NCI-H2029 treated with DMSO at 0.1 percent for 48 hours (cell line): ENCODE measurements around the gene YPEL5.
A peak's percentile ranks its signal among the peaks of the same experiment; 100 is the strongest.
"Not testable (repeated sequence)": the region's sequence is repeated elsewhere in the genome, so short reads cannot be mapped to it uniquely, and the experiment has no call there.

ENCODE experiments used
- DNase-seq: peaks from one replicate; lab custom pipeline; 2025; lab: John Stamatoyannopoulos, UW

YPEL5 gene

DNA sequence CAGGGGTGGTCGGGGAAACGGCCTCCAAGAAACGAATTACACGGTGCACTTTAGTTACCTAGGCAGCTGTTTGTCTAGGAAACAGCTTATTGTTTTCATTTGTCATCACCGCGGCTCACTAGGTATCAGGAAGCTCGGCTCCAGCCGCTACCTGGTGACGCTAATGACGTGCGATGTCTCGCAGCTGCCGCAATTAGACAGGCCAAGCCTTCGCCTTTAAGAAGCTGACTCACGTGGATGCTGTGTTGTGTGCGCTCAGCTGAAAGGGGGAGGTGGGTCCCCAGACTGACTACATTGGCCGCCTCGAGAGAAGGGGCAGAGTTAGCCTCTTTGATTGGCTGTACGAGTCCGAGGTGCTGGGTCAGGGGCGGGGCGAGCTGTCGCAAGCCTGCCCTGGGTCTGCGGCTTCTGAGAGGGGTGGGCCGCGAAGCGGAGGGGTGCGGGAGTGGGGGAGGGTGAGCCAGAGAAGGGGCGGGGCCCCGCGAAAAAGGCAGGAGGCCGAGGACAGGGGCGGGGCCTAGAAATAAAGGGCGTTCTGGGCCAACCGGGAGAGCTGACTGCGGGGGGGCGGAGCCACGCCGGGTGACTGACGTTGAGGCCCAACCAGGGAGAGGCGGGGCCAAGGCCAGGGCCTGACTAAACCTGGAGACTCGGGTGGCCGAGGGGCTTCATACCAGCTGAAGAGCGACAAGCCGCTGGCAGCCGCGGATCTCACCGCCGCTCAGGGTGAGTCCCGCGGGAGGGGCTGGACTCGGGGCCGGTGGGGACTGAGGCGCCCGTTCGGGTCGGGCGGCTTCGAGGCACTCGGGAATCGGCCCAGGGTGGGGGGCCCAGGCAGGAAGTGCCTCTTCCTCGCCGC, at the start of gene YPEL5:
Gene YPEL5, plus strand, starts transcription at position 671 of the 859 bp plus-strand sequence. CDS start 9,645 bp downstream, outside the sequence.
- peak; percentile 99 for DNase-seq

DNA sequence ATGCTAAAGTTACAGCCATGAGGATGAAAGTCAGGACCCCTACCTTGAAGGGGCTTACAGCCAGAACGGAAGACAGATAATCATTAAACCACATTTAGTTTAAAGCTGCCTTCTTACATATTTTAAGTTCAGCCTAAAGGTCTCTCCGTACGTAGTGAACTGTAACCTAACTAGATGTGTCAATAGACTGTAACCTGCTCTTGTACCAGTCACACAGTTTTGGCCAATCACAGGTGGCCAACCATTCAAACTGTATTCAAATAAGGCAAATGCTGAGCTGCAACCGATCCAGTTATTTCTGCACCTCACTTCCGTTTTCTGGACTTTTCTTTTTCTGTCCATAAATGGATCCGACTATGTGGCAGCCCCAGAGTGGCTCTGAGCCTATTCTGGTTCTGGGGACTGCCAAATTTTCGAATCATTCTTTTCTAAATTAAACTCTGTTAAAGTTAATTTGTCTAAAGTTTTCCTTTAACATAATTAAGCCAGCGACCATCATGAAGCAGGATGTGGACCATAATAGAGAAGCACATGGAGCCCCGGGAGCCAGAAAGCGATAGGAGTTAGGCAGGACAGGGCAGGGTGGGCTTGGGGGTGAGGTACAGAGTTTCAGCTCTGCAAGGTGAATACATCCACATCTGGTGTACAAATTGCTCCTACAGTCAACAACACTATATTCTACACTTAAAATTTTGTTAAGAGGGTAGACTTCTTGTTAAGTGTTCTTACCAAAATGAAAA, 48.4 kb upstream of the YPEL5 start:
- no peak for DNase-seq

DNA sequence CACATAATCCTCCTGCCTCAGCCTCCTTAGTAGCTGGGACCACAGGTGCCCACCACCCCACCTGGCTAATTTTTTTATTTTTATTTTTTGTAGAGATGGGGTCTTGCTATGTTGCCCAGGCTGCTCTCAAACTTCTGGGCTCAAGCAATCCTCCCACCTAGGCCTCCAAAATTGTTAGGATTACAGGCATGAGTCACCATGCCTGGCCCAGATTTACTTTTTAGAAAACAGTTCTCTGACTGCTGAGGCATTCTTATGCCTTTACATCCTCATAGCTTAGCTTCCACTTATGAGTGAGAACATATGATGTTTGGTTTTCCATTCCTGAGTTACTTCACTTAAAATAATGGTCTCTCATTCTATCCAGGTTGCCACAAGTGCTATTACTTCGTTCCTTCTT, 47.4 kb upstream of the YPEL5 start:
- not testable (repeated sequence) for DNase-seq

GRCh38 chr2:30100691-30101090, 46.1 kb upstream of the YPEL5 start:
- DNase-seq = not testable (repeated sequence)

- no peak for DNase-seq
Observed at GRCh38 chr2:30104307-30104706, 42.5 kb upstream of the YPEL5 start.

DNA sequence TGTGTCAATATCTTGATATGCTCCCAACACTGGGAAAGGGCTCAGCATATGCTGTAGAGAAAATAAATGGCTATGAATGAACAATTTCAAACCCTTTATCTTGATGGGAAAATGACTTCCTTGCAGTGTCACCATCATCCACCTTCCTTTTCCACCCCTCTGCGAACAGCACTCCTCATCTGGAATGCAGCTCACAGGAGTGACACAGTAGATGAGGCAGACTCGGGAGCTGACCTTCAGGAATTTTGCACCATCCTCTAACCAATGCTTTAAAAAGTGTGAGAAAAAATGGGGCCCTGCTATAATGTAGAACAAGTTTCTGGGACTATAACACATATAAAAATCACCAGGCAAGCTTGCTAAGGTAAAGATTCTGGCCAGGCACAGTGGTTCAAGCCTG, 41.3 kb upstream of the YPEL5 start:
- no peak for DNase-seq

- no peak for DNase-seq
Observed at GRCh38 chr2:30106543-30106942, 40.3 kb upstream of the YPEL5 start.

DNA sequence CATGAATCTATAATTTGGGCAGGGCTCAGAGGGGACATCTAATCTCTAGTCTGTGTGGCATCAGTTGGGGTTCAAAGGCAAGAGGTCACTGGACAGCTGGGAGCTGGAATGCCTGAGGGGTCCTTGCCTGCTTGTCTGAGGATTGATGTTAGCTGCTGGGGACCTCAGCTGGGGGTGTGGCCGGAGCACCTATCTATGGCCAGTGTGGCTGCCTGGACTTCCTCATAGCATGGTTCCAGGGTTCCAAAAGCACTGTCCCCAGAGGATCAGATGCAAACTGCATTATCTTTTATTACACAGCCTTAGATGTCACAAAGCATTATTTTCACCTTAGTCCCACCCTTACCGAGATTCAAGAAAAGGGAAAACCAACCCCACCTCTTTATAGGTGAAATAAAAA, 38.6 kb upstream of the YPEL5 start:
- DNase-seq = no peak

GRCh38 chr2:30108851-30109250, 38.0 kb upstream of the YPEL5 start:
- no peak for DNase-seq

DNA sequence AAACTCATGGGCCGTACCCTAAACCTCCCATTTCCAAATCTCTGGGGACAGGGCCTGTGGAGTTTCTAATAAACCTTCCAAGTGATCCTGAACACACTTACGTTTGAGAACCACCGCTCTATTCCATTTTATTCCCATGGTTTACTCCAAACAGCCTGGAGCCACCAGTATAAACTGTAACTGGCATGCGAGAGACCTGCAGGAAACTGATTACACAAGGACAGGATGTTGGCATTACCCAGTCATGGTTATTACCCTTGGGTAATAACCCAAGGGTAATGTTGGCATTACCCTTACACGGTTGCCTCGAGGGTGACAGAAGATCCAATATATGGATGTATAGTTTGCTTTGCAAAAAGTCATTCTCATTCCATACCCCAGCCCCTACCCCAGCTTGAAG, 37.0 kb upstream of the YPEL5 start:
- no peak for DNase-seq

DNA sequence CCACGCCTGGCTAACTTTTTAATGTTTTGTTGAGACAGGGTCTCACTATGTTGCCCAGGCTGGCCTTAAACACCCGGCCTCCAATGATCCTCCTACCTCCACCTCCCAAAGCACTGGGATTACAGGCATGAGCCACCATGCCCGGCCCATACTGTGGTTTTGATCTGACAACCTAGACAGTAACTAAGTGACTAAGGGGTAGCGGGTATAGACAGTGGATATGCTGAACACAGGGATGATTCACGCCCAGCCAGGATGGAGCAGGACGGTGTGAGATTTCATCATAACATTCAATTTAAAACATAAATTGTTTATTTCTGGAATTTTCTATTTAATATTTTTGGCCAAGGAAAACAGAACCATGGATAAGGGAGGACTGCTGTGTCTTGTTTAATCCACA, 36.0 kb upstream of the YPEL5 start:
- DNase-seq = no peak

GRCh38 chr2:30111186-30111585, 35.6 kb upstream of the YPEL5 start:
- not testable (repeated sequence) for DNase-seq

GRCh38 chr2:30112561-30112960, 34.2 kb upstream of the YPEL5 start:
- DNase-seq = no peak

DNA sequence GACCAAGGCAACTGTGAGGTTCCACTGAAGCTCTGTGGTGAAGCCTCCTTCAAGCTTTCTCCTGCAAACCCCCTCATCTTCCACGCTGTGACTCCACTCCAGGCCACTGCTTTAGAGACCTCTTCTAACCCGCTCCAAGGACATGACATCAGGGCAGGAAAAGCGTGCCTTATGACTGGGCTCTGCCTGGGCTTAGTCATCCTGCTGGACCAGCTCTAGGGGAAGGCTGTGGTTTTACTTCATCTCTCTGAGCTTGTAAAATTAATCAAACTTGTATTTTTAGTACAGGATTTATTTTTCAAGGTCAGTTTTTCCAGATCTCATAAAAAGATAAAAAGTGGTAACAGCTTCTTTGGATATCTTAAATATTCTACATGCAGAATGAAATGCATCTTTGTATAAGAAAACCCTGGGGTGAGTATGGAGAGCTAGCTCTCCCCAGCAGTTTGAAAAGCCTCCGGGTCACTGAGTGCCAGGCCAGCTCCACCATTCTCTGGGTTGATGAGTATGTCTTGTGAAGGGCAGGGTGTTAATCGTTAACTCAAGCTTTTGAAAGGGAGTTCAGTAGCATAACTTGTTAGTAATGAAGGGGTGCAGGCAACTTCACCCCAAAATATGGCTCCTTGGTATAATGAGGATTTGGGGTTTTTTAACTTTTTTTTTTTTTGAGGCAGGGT, 33.1 kb upstream of the YPEL5 start:
- no peak for DNase-seq

DNA sequence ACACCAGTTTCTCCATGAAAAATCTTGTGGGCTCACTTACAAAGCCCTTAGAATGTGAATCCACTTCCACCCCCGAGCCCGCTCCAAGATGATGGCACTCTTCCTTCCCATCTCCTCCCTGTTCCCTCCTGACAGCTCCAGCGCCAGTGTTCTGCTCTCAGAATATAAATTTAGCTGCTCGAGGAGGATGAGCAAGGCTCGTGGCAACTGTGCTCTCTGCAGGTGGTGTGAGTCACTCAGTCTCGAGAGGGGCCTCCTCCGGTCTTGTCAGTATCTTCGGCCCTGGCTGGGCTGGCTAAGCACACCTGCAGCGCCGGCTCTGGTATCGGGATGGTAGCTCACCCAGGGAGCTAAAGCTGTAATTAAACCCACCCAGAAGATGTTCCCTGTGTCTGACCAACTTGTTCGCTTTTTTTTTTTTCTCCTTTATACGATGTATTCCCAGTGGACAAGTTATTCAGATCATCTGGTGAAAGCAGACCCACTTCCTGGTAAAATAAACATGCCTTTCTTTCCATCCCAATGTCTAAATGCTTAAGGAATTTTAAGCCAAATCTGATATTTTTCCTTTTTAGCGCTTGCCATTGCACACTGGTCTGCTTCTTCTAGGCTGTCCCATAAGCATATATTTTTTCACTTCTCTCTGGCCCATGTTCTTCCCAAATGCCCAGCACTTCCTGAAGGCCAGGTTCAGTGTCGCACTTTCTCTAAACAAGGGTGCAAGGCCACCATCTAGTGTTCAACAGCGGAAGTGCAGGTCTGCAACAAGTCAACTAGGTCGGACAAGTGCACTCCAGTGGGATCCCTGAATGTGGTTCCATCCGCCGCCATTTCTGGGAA, 31.4 kb upstream of the YPEL5 start:
- DNase-seq = peak; percentile 82

GRCh38 chr2:30115981-30116285, 30.9 kb upstream of the YPEL5 start:
- no peak for DNase-seq

- no peak for DNase-seq
Observed at GRCh38 chr2:30122362-30122761, 24.4 kb upstream of the YPEL5 start.

- DNase-seq = no peak
Observed at GRCh38 chr2:30127016-30127893, 19.6 kb upstream of the YPEL5 start.

GRCh38 chr2:30134582-30134981, 12.2 kb upstream of the YPEL5 start:
- no peak for DNase-seq

- DNase-seq = no peak
Observed at GRCh38 chr2:30135541-30135940, 11.3 kb upstream of the YPEL5 start.
